Measurements from ENCODE around the gene MTA3. TPM values are rescaled to one million over a fixed set of nuclear protein-coding genes. Genes with fewer than 3 reads are reported as not detected.

MTA3 gene
- total and polyA plus RNA-seq, 11 donors, result 11.9 to 31.8 (median 23.3) TPM

GRCh38 chr2:42767080-42767898, 198.9 kb downstream of the MTA3 start:
- no peaks in the 10 kb centered on the region for H3K27me3 ChIP-seq
- ATAC-seq (no peak), DNase-seq (no peak)
- no peaks in the 10 kb centered on the region for H3K4me1 ChIP-seq
- WGBS, 4 donors, result 90 to 91% (median 91%) methylated on average over 13 to 16 of the region's 16 CpGs
- no peak overlapping the region for H3K4me3 ChIP-seq
- no peak overlapping the region for H3K27ac ChIP-seq
- no peaks in the 10 kb centered on the region for H3K9me3 ChIP-seq
- H3K36me3 ChIP-seq, result no peaks in the 10 kb centered on the region
- intact Hi-C loops (cut with DNase I), result no loop called here
- no peak for TF ChIP-seq POLR2A (IDR thresholded peaks at IDR 0.05)
- TF ChIP-seq, protein P1, sequence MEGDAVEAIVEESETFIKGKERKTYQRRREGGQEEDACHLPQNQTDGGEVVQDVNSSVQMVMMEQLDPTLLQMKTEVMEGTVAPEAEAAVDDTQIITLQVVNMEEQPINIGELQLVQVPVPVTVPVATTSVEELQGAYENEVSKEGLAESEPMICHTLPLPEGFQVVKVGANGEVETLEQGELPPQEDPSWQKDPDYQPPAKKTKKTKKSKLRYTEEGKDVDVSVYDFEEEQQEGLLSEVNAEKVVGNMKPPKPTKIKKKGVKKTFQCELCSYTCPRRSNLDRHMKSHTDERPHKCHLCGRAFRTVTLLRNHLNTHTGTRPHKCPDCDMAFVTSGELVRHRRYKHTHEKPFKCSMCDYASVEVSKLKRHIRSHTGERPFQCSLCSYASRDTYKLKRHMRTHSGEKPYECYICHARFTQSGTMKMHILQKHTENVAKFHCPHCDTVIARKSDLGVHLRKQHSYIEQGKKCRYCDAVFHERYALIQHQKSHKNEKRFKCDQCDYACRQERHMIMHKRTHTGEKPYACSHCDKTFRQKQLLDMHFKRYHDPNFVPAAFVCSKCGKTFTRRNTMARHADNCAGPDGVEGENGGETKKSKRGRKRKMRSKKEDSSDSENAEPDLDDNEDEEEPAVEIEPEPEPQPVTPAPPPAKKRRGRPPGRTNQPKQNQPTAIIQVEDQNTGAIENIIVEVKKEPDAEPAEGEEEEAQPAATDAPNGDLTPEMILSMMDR (IDR thresholded peaks at IDR 0.05), result no peak

DNA sequence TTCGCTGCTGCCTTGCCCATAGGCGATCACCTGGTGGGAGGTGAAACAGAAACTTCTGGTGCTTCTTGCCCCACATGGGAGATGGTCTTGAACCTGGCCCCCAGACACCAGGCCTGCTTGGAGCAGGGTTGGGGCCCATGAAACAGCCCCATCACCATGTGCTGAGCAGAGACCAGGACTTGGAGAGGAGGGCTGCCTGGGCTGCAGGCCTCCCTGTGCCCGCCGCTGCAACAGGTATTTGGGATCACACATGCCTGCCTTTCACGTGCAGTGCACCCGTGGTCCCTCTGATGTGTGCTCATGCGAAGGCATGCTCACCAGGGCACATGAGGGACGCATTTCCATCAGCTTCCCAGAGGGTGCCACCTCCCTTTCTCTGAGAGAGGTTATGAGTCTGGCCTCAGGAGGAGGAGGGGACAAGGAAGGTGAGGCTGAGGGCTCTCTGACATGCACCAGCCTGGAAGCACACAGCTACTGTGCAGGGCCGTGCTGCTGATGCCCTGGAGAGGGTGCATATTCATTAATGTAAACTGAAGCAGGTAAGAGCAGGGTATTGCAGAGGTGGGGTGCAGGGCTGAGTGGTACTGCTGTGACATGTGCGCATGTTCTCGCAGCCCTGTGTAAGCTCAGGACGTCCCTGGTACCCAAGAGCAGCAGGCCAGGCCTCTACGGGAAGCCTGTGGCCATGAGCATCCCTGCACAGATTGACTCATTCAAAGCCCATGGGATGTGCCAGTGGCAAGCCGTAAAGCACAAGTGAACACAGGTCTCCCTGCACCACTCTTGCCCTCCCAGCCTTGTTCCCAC, 199.7 kb downstream of the MTA3 start:
- Histone ChIP-seq H3K4me3 (no peak overlapping the region), H3K4me1 (no peaks in the 10 kb centered on the region), H3K36me3 (no peaks in the 10 kb centered on the region), H3K9me3 (no peaks in the 10 kb centered on the region), H3K27me3 (no peaks in the 10 kb centered on the region), H3K27ac (no peak overlapping the region)
- WGBS, 4 donors, result 83 to 89% (median 86%) methylated on average over 10 to 14 of the region's 14 CpGs
- DNase-seq (no peak), ATAC-seq (no peak)
- intact Hi-C loops (cut with DNase I), result no loop called here
- TF ChIP-seq, protein P1 (IDR thresholded peaks at IDR 0.05), result no peak
- TF ChIP-seq POLR2A (IDR thresholded peaks at IDR 0.05), result no peak

DNA sequence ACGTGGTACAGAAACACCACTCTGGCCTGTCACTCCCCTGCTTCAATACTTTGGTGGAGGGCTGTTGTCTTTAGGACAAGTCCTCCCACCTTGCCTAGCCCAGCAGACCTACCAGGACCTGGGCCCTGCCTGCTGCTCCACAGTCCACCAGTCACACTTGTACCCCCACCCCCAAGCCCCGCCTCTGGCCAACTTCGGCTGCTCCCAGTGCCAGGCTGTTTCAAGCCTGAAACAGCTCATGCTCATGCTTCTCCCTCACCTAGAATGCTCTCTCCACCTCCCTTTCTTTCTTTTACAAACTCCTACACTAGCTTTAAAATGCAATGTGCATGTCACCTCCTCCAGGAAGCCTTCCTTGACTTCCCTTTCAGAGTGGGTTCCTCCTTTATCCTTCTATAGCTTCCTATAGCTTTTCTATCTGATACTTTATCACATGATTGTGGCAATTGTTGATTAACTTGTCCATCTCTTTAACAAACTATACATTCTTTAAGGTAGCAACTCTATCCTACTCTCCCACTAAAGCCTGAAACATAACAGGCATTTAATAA, 200.3 kb downstream of the MTA3 start:
- Histone ChIP-seq H3K36me3 (no peaks in the 10 kb centered on the region), H3K9me3 (no peaks in the 10 kb centered on the region), H3K4me3 (no peak overlapping the region), H3K27me3 (no peaks in the 10 kb centered on the region), H3K27ac (no peak overlapping the region), H3K4me1 (no peaks in the 10 kb centered on the region)
- WGBS, 4 donors, result 63 to 95% (median 66%) methylated on average over 3 of the region's 3 CpGs
- ATAC-seq, result no peak
- intact Hi-C loops (cut with DNase I), result no loop called here
- no peak for TF ChIP-seq POLR2A (IDR thresholded peaks at IDR 0.05)
- TF ChIP-seq, protein P1 (IDR thresholded peaks at IDR 0.05), result no peak
- no peak for DNase-seq
